HG02678 (cell line): ENCODE measurements around the gene PDE1C.

Experiments used
- ATAC-seq: cut with Tn5 transposase; IDR thresholded peaks from one replicate; pipeline ENCODE4 v1.9.1; 2021; ENCODE audit warnings: mild to moderate bottlenecking, moderate library complexity; ENCODE audit not compliant: unreplicated experiment

Gene PDE1C

GRCh38 chr7:32075612-32076011 lies 5.4 kb upstream of the PDE1C start:
- ATAC-seq, result no peak

GRCh38 chr7:32074787-32075585 lies 4.8 kb upstream of the PDE1C start:
- ATAC-seq, result no peak

GRCh38 chr7:32073533-32073932 lies 3.3 kb upstream of the PDE1C start:
- no peak for ATAC-seq

- no peak for ATAC-seq
Measured at GRCh38 chr7:32072397-32072796, 2.2 kb upstream of the PDE1C start.

- ATAC-seq, result no peak
Measured at GRCh38 chr7:32071466-32072091, 1.4 kb upstream of the PDE1C start.

- no peak for ATAC-seq
Measured at GRCh38 chr7:32070051-32070405, 179 bp downstream of the PDE1C start.

GRCh38 chr7:32069116-32069650 lies 1.0 kb downstream of the PDE1C start:
- no peak for ATAC-seq

GRCh38 chr7:32068411-32069101 lies 1.7 kb downstream of the PDE1C start:
- no peak for ATAC-seq

- ATAC-seq, result no peak
Measured at GRCh38 chr7:32066441-32066840, 3.8 kb downstream of the PDE1C start.

- ATAC-seq, result no peak
Measured at GRCh38 chr7:32063614-32064013, 6.6 kb downstream of the PDE1C start.

GRCh38 chr7:32062150-32062549 lies 8.1 kb downstream of the PDE1C start:
- no peak for ATAC-seq

- no peak for ATAC-seq
Measured at GRCh38 chr7:32061346-32061745, 8.9 kb downstream of the PDE1C start.

GRCh38 chr7:32059289-32060011 lies 10.8 kb downstream of the PDE1C start:
- ATAC-seq, result no peak

- no peak for ATAC-seq
Measured at GRCh38 chr7:32058002-32058401, 12.2 kb downstream of the PDE1C start.

- ATAC-seq, result no peak
Measured at GRCh38 chr7:32056767-32057166, 13.4 kb downstream of the PDE1C start.

- ATAC-seq, result no peak
Measured at GRCh38 chr7:32053204-32053603, 17.0 kb downstream of the PDE1C start.

GRCh38 chr7:32051128-32051527 lies 19.1 kb downstream of the PDE1C start:
- no peak for ATAC-seq

GRCh38 chr7:32049599-32049998 lies 20.6 kb downstream of the PDE1C start:
- ATAC-seq, result no peak

GRCh38 chr7:32048970-32049491 lies 21.2 kb downstream of the PDE1C start:
- peak; percentile 67 for ATAC-seq

- ATAC-seq, result no peak
Measured at GRCh38 chr7:32047801-32048200, 22.4 kb downstream of the PDE1C start.

- peak; percentile 47 for ATAC-seq
Measured at GRCh38 chr7:32047075-32047474, 23.1 kb downstream of the PDE1C start.
